Activated T-cell treated with anti-CD3 and anti-CD28 coated beads for 1 hour (primary cell): ENCODE results near the gene BCAS1.
A peak's percentile ranks its signal among the peaks of the same experiment; 100 is the strongest.

Experiments
- DNase-seq: peaks from one replicate; pipeline ENCODE4 v3.0.0-alpha.2; 2020; ENCODE audit warnings: low read depth

The BCAS1 gene

DNA sequence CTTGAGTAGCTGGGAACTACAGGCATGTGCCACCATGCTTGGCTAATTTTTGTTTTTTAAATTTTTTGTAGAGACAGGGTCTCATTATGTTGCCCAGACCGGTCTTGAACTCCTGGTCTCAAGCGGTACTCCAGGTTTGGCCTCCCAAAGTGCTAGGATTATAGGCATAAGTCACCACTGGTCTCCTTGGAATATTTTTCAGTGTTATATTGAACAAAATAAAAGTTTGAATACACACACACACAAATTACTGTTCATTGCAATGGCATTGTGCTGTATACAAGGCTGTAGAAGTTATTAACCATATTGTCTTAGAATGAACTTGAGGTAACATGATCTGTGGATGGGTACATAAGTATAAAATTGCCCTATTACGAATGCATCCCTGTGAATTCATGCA, 166.1 kb downstream of the BCAS1 start:
- no peak for DNase-seq

DNA sequence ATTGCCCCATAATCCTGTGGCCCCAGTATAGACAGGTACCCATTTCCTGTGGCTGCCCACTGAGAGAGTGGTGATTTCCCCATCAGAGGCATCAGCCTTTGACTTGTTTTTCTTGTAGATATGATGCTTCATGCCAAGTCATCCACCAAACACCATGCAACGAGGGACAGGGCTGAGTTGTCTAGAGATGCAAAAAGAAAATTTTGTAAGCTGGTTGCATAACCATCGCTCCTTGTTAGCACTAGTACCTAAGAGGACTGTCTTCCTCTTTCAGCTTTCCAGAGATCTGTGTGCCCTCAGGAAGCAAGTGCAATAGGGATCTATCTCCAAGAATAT, 166.8 kb downstream of the BCAS1 start:
- DNase-seq = no peak

DNA sequence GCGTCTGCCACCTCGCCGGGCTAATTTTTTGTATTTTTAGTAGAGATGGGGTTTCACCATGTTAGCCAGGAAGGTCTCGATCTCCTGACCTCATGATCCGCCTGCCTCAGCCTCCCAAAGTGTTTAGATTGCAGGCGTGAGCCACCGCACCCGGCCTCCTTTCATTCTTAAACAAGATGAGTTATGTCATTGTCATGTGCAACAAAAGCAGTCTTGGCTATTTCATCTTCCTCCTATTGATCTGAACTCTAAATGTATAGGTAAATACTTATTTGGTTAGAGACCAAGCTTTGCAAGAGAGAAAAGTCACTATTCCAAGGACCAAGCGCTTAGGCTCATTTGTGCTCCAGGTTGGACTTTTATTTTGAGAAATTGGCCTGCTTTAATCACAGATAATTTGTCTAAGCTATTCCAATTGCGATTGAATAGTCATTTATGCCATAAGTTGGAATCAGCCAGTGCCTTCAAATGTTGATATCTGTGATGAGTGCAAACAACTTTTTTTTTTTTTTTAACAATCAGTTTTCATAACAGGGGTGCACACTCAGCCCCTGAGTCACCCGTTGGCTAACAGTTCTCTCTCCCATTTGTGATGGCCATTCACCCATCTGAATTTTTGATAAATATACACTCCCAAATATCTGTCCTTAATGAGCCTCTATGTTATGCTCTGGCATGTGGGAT, 167.3 kb downstream of the BCAS1 start:
- DNase-seq = no peak

DNA sequence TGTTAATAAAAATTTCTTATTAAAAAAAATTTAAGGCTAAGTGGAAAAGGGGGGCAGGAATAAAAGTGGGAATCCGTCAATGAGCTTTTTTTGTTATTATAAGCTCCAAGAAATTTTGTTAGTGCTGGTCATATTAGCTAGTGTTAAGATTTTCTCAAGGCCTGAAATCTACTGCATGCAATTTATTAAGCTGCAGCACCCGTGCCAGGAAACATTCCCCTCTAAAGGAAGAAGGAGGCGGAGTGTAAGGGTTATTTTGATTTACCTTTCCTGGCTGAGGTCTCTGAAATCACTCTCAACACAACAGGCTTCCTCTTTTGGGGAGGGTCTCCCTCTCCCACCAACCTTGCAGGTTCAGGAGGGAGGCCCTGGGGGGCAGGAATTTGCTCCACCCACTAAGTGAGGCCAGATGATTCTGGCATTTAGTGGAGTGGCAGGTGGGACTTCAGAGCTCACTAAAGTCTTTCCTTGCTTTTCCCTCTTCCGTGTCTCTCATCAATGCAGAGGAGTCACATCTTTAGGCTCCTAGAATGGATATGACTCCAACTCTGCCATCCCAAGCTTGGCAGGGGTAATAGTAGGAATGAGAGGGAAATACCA, 168.8 kb downstream of the BCAS1 start:
- DNase-seq = no peak

DNA sequence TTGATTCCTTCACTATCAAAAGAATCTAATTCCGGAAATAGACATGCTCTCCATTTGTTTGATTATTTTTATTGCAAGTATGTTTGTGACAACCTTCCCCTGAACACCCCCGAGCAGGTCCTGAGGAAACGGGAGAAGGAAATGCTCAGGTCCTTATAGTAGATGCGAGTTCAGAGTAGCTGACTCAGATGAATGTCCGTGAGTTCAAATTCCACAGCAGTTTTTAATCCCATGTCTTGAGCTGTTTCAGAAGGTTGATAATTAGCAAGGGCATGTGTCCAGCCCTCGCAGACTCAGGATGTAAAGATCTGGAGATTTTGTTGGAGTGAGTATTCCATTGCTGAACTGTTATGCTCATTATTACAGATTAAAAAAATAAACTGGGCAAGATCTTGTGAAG, 169.3 kb downstream of the BCAS1 start:
- no peak for DNase-seq

DNA sequence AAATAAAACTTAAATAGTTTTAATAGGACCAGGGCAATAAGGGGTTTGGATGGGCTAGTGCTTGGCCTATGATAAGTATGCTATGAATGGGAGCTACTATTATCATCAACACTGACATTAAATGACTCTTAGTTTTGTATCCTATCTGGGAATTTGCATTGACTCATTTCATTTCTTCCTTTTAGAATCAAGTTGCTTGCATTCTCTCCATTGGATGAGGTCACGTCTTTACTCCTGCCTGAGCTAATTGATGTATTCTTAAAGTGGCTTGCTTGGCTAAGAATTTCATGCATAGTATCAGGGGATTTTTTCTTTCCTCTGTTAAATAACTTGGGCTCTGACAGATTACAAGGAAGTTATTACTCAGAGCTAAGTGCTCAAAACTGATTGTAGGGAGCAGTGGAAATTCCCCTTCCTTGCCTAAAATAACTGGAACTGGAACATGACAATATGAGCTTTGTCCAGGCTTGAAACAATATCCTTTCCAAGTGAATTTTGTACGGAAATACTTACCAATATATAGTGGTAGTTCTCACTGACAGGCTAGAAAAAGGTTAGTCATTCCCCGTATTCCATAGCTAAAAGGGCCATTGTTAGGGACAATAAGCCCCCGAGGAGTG, 169.9 kb downstream of the BCAS1 start:
- DNase-seq = no peak

DNA sequence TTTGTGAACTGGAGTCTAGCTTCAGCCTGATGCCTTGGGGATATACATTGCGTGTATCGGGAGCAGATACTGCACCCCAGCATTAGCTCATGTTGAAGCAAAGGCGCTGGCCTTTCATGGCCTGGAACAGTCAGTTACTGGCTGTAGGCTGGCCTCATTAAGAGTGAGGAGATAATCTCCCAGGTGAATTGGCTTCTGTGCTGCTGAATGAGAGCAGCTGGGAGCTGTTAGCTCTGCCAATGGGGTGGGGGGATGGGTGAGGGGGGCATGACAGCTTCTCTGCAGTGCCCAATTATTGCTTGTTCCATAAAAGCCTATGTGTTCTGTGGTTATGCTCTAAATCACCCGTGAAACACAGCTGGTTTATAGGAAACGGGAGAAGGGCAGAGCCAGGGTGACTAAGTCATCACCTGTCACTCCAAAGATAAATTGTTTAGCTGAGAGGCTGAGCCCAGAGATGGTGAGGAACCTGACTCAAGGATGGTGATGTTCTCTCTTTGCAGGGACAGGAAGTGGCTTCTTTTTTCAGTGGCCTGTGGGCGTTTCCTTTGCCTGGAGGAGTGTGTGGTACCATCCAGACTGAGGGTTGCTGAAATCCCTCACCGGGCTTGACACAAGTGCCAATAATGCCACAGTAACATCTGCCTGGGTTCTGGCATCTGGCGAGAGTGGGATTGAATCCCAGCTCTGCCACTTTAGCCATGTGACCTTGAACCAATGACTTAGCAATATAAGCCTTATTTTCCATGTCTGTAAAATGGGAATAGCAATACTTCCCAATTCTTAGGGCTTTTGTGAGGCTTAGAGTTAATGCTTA, 170.8 kb downstream of the BCAS1 start:
- DNase-seq = peak; percentile 50

DNA sequence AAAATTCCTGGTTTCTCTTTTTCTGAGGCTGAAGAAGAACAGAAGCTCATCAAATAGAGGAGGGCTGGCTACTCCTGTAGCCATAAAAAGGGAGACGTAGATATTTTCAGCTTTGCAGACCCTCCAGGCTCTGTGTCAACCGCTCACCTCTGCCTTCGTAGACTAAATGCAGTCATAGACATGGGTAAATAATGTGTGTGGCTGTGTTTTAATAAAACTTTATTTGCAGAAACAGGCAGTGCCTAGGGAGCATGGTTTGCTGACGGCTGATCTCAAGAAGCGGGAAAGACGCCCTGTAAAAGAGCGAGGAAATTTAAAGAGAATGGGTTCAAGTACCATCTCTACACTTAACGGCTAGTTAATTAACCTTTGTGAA, 171.8 kb downstream of the BCAS1 start:
- DNase-seq = no peak

DNA sequence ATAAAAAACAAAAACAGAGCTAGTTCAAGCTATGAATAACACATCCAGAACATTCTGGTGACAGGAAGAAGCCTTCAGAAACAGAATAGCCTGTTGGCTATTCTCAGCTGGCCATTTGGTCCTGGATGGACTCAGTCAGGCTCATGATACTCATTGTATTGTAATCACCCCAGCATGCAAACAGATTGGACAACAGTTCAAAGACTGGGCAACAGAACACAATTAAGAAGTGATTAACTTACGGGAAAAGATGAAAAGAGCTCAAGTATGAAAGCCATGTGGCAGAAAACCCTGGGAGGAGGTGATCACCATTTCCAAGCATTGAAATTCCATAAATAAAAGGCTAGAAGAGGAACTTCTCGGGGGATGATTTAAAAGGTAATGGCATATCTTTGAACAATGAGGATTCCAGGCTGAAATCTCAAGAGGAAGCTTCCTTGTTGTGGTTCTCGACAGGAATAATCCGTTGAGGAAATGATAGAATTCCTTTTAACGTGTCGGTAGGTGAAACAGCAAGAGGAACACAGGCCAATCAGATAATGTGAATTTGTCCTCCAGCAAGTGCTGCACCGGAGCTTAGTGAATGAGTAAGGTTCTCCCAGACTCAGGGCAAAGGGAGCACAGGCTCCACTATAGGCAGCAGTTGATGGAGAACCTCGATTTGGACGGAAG, 172.4 kb downstream of the BCAS1 start:
- DNase-seq = no peak

DNA sequence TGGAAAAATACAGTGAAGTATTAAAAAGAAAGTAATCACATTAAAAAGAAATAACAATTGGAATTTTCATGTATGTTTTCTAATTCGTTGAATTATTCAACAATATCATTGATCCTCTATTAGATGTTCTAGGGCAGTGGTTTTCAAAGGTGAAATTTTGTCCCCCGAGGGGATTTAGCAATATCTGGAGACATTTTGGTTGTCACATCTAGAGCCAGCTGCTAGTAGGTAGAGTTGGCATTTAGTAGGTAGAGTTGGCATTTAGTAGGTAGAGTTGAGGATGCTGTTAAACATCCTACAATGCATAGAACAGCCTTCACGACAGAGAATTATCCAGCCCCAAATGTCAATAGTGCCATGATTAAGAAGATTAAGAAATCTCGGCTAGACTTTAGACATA, 173.7 kb downstream of the BCAS1 start:
- no peak for DNase-seq

DNA sequence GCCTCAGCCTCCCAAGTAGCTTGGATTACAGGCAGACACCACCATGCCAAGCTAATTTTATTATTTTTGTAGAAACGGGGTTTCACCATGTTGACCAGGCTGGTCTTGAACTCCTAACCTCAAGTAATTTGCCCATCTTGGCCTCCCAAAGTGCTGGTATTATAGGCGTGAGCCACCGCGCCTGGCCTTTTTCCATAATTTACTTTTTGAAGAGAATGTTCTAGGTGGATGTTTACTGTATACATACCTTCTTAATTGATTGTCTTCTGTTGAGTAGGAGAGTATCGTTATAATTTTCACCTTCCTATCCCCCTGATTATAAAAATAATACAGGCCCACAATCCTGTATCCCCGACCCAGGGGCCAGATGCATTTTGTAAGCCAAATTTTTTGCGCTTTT, 174.4 kb downstream of the BCAS1 start:
- no peak for DNase-seq

DNA sequence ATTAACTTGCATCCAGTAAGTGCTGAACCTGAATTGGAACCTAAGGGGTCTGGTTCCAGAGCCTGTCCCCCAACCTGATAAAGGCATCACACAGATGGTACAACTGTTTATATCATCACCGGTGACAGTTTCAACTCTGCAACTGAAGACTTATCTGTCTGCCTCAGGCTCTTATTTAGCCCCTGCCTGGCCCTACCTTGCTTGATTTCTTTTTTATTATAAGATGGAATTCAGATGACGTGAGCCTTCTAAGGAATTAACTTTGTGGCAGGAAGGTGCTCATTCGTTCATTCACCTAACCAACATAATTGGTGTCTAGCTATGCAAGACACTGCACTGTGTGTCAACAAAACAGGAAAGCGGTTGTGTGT, 175.0 kb downstream of the BCAS1 start:
- DNase-seq = no peak

DNA sequence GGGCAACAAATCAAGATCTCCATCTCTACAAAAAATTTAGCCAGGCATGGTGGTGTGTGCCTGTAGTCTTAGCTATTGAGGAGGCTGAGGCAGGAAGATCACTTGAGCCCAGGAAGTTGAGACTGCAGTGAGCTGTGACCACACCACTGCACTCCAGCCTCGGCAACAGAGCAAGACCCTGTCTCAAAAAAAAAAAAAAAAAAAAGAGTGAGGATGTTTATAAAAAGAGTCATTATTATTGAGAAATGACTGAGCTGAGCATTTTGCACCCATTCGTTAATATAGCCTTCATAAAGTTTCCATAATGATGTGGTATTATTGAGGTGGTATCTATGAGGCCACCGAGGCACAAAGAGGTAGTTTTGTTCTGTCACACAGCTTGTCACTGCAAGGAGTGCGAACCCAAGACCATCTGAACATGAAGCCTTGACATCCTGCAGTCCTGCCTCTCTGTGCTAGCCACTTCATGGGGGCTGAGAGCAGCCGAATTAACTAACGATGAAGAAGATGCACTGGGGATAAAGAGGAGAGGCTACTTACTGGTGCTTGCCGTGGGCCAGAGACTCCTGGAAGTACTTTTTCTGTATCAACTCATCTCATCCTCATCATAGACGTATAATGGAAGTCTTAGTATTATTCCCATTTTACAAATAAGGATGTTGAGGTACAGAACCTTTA, 175.5 kb downstream of the BCAS1 start:
- no peak for DNase-seq
